ENCODE data around the gene GSG1L.

Gene GSG1L

DNA sequence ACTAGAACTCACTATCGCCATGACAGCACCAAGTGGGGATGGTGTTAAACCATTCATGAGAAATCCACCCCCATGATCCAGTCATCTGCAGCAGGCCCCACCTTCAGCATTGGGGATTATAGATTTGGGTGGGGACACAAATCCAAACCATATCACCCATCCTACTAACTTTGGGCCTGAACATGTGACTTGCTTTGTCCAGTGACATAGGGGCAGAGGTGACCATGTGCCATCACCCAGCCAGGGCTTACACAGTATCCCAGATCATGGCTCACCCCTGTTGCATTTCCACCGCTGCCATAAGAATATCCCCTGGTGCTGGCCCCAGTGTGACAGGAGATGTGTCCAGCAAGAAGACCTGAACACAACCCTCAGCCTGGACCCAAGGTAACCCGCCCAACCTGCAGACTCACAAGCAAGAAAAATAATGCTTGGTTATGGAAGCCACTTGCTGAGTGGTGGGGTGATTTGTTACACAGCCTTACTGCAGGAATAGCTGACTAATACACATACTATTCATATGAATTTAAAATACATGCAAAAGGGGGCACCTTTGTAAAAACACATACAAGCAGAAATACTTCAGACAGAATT, 130.9 kb downstream of the GSG1L start:
- DNase-seq = no peak

- DNase-seq = no peak
Measured at GRCh38 chr16:27929818-27930217, 133.7 kb downstream of the GSG1L start.

- DNase-seq = no peak
Measured at GRCh38 chr16:27928542-27928941, 135.0 kb downstream of the GSG1L start.

- DNase-seq = no peak
Measured at GRCh38 chr16:27927266-27927901, 136.1 kb downstream of the GSG1L start.

DNA sequence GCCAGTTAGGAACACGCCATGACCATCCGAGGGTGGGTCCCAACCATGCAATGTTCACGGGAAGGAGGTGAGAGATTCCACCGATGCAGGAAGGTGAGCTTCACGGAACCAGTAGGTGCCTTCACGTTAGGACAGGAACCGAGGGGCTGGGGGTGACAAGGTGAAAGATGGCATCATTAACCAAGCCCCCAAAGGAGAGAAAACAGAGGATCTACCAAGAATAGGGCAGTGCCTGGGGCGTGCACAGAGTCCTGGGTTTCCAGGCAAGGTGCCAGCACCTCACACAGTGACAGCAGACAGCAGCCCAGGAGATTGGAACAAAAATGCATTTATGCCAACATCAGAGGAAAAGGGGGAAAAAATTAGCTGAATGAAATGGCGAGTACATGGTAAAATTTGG, 137.9 kb downstream of the GSG1L start:
- DNase-seq = peak; percentile 14

DNA sequence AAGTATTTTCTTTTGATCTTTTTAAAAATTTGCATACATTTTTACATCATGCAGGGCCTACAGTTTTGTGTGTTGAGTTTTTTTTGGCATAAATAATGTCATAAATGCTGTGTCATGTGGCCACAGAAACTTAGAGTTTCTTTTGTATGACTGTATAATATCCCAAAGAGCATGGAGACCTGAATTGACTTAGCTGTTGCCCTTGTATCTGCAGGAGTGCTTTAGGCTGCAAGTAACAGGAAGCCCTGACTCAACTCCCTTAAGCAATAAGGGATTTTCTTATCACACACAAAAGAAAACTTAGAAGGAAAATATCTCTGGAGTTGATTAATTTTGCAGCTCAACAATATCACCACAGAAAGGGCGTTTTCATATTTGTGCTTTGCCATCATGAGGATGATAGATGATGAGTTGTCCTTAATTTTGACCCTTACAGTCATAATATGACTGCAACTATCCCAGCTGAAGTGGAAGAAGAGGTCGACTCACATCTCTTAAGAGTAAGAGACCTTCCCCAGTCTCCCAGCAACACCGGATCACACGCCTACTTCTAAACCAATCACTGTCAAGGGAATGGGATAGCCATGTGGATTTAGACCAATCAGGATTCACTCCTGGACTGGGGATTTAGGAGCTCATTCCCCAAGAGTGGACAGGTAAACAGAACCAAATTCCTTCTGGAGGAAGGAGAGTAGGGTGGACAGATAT, 138.9 kb downstream of the GSG1L start:
- DNase-seq = no peak

GRCh38 chr16:27923751-27924150, 139.8 kb downstream of the GSG1L start:
- DNase-seq = no peak

DNA sequence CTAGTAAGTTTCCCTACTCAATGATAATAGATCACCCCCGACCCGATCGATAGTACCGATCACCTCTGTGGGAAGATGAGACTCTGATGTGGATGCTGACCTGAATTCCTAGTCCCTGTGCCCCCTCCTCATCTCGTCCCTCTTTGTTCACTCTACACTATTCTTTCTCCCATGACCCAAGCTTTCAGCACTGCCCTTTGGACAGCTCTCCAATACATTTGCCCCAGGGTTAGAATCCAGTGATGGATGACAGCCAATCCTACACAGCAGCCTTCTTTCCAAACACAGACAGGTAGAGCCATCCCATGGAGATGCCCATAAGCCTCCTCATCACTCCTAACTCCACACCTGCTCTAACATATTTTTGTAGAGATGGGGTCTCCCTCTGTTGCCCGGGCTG, 141.1 kb downstream of the GSG1L start:
- no peak for DNase-seq

DNA sequence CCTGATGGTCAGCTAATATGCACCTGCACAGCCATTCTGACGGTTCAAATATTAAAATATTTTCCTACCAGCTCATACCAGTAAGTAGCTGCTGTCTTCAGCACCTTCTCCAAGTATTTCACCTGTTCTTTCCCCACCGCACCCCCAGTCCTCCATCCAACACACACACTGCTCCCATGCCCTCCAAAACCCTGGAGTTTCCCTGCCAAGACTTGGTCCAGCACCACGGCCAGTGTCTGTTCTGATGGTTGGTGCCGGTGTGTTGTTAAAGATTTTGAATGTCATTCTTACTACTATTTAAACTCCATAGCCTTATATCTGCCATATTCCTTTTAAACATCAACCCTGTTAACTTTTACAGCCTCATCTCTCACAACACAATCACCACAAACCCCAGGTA, 142.4 kb downstream of the GSG1L start:
- no peak for DNase-seq

DNA sequence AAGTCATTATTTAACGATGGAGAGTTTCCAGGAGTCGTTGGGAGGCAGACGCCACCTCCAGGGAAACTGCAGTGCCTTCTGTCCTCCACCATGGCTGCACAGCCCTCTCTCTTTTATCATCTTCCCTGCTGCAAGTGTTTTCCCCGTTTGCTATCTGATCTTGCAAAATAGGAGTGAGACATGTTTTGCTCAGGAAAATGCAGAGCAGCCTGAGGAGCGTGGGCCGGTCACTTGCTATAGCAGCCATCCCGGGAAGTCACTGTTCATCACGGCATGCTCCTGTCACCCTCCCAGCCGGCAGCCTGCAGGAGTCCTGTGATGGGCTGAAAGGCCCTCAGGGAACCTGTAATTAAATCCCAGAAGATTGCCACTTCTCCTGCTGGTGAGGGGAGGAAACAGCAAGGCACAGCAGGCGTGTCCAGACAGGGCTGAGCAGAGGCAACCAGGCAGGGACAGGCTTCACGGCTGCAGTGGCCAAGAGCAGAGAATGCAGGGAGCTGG, 143.1 kb downstream of the GSG1L start:
- DNase-seq = peak; percentile 87

DNA sequence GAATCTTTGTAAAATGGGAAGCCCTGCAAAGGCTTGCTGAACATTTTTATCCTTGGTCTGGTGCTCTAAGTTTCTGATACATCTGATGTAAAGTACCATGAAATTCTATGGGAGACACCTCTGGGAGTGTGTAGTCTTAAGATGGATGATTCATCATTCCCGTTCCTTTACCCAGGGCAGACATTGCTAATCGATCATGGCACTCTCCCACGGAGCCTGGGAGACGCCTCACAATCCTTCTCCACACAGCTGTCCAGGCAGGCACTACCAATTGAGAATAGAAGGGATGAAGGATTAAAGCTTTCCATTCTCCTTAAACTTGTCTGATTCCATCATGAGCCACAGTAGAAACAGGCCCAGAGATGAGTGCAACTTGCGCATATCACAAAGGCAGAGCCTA, 144.8 kb downstream of the GSG1L start:
- DNase-seq = no peak

DNA sequence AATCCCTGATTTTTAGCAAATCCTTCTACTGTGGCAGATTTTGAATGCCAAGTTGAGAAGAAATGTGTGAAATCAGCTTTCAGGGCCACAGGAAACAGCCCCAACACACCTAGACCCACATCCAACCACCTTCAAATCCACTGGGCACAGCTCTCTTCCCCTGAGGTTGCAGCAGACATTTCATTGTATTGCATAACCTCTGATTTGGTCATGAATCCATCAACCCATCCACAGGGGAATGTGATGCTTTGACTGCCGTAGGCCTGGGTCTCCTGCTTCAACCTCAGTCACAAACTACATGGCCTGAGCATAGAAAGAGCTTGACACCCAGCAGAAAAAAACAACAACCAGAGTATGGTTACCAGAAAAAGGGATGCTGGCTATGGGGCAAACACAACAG, 145.6 kb downstream of the GSG1L start:
- DNase-seq = no peak

DNA sequence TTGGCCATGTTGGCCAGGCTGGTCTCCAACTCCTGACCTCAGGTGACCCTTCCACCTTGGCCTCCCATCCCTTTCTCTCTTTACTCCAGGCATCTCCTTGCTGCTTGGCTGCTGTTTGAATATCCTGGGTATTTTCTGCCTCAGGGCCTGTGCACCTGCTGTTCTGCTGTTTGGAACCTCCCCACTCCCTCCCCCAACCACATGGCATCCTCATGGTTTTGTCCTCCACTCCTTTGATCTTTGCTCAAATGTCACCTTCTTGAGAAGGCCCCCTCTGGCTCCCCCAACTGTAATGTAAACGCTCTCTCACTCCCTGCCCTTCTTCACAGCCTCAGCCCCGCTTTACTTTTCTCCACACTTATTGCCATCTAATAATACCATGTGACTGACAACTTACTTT, 152.0 kb downstream of the GSG1L start:
- no peak for DNase-seq

DNA sequence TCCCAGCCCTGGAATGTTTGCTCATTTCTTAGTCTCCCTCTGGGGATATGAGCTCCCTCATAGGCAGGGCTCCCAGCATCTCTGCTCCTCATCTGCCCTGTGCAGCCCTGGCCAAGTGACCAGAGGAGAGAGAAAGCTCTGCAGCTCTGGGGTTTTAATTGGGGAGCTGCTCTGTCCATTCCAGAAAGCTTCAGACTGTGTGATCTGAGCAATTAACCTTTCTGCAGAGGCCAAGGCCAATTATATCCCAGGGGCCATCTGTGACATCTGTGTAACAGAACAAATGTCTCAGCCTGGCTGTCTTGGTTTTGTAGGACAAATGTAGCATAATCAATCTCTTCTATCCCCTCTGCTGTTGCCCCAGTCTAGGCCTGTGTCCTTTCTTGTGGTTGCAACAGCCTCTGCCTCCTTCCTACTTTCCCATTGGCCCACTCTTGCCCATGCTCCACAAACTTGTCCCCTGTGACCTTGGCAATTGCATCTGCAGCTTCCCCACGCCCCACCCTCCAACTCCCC, 156.0 kb downstream of the GSG1L start:
- DNase-seq = no peak

GRCh38 chr16:27906883-27907282, 156.6 kb downstream of the GSG1L start:
- no peak for DNase-seq

- DNase-seq = no peak
Measured at GRCh38 chr16:27903046-27903655, 160.4 kb downstream of the GSG1L start.

DNA sequence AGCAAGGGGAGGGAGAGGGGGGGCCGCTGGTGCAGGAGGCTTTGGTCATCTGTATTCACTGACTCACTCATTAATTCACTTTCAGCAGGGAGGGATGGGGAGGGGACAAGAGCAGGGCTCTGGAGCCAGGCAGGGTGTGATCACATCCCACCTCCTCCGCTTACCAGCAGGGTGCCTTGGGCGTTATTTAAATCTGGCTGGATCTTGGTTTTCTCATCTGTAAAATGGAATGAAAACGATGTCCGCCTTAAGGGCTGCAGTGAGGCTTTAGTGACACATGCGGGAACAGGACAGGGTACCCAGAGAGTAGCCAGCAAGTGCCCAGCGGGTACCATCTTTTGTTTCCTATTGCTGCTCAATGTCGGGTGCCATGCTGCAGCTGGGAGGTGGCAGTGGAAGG, 161.0 kb downstream of the GSG1L start:
- no peak for DNase-seq

- DNase-seq = no peak
Measured at GRCh38 chr16:27901956-27902355, 161.6 kb downstream of the GSG1L start.

GRCh38 chr16:27899736-27900135, 163.8 kb downstream of the GSG1L start:
- DNase-seq = no peak

DNA sequence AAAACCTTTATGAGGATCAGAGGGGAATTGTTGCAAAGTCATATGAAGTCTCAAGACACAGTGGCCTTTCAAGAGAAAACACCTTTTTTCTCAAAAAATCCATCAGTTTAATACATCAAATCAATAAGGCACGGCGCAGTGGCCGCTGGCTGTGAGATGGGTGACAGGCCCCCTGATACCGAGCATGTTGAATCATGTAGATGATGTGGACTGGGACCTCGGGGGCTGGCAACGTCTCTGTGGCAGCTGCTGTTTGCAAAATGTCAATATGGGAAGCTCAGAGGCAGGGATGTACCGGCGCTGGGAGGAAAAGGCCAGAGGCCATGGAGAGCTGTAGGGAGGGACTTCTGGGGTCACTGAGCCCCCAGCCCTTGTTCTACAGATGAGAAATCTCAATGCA, 169.1 kb downstream of the GSG1L start:
- no peak for DNase-seq

- DNase-seq = no peak
Measured at GRCh38 chr16:27892879-27893278, 170.6 kb downstream of the GSG1L start.

DNA sequence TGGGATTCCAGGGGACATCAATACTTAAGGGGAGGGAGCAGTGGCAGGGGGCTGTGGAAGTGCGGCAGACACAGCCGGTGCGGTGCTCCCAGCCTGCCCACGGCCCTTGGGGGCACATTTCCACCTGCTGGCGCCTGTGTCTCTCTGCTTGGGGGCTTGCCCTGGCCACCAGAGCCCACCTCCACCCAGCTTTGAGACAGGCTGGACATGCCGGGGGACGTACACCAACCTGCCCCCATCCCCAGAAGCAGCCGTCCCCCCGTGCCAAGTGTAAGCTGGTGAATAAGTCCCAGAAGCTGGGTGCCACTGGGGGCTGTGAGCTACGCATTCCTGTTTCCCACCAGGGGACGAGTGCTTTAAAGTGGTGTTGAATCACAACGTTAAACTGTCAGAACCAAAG, 172.6 kb downstream of the GSG1L start:
- DNase-seq = no peak

- no peak for DNase-seq
Measured at GRCh38 chr16:27890006-27890405, 173.5 kb downstream of the GSG1L start.

GRCh38 chr16:27883576-27883975, 179.9 kb downstream of the GSG1L start:
- no peak for DNase-seq
